Endodermal cell (in vitro differentiated cells): Measurements from ENCODE around the gene SMCO4. TPM values are rescaled to one million over a fixed set of nuclear protein-coding genes. Genes with fewer than 3 reads are reported as not detected.

Source experiments
- DNase-seq: peaks from one replicate; pipeline ENCODE4 v3.0.0-alpha.2; 2017
- H3K27ac ChIP-seq: 2 replicates; pipeline ENCODE4 v1.5.1; 2013; ENCODE audit warnings: mild to moderate bottlenecking, low read depth, low read length, moderate library complexity
- H3K27me3 ChIP-seq: 2 replicates; pipeline ENCODE4 v1.6.1; 2013; ENCODE audit warnings: mild to moderate bottlenecking, low read length, moderate library complexity; ENCODE audit not compliant: insufficient read depth, control insufficient read depth, poor library complexity, severe bottlenecking
- H3K36me3 ChIP-seq: 2 replicates; pipeline ENCODE4 v1.7.0; 2013; ENCODE audit warnings: mild to moderate bottlenecking, low read length, moderate library complexity; ENCODE audit not compliant: control insufficient read depth, insufficient read depth
- H3K4me1 ChIP-seq: one replicate; pipeline ENCODE4 v1.7.0; 2013; ENCODE audit warnings: low read length; ENCODE audit not compliant: control insufficient read depth, insufficient read depth
- H3K4me3 ChIP-seq: 2 replicates; pipeline ENCODE4 v1.5.1; 2013; ENCODE audit warnings: mild to moderate bottlenecking, low read length, moderate library complexity
- H3K9ac ChIP-seq: 2 replicates; pipeline ENCODE4 v1.6.1; 2013; ENCODE audit warnings: mild to moderate bottlenecking, low read length, moderate library complexity; ENCODE audit not compliant: poor library complexity, severe bottlenecking; ENCODE audit errors: extremely low read depth
- H3K9me3 ChIP-seq: 2 replicates; pipeline ENCODE4 v1.6.1; 2013; ENCODE audit warnings: mild to moderate bottlenecking, low read length, moderate library complexity; ENCODE audit not compliant: control insufficient read depth
- H3K27ac Mint-ChIP-seq: 2 replicates; pipeline ENCODE4 v1.8.0; 2020; ENCODE audit warnings: mixed read lengths
- H3K27me3 Mint-ChIP-seq: 2 replicates; pipeline ENCODE4 v1.8.0; 2021; ENCODE audit warnings: mild to moderate bottlenecking, mixed read lengths; ENCODE audit not compliant: insufficient read depth
- H3K36me3 Mint-ChIP-seq: 2 replicates; pipeline ENCODE4 v1.8.0; 2020; ENCODE audit warnings: low read depth, mixed read lengths
- H3K4me1 Mint-ChIP-seq: 2 replicates; pipeline ENCODE4 v1.8.0; 2020; ENCODE audit warnings: mixed read lengths
- H3K4me3 Mint-ChIP-seq: 2 replicates; pipeline ENCODE4 v1.8.0; 2020; ENCODE audit warnings: mild to moderate bottlenecking, moderate library complexity, mixed read lengths
- H3K9me3 Mint-ChIP-seq: 2 replicates; pipeline ENCODE4 v1.8.0; 2020; ENCODE audit warnings: mild to moderate bottlenecking, mixed read lengths
- CTCF ChIP-seq: fragments of 200-600 bp; sonication (generic); conservative IDR thresholded peaks from 2 replicates; pipeline ENCODE4 v1.5.0; 2021; ENCODE audit warnings: antibody characterized with exemption, mild to moderate bottlenecking
- WGBS, 2 experiments: methylation state at CpG; one replicate each; pipeline versions ENCODE4 v1.1.5 to v1.1.7; 2013; ENCODE audit warnings: missing lambda C conversion rate in 2 of 2, mixed read lengths in 1 of 2; ENCODE audit not compliant: insufficient coverage in 1 of 2, insufficient read length in 1 of 2; 5-methylcytosine and 5-hydroxymethylcytosine counted together
- total RNA-seq, 2 donors: library from RNA; stranded (reverse); fragmentation: NEBNext Ultra II Directional in 1 of 2; extraction: Animal tissue kit (Norgen Biotek cat#: 25700) in 1 of 2; gene quantifications; 2 replicates in 1 of 2; 3 replicates in 1 of 2; pipeline ENCODE4 v1.2.1, GENCODE V29; 2021

Gene SMCO4
- total RNA-seq, 2 donors from 2014 or later: 27.3 to 47.7 TPM

- H3K4me1 ChIP-seq: peaks cover 10% of the 10 kb centered on the region
- H3K4me3 Mint-ChIP-seq: no peak overlapping the region
- no peak overlapping the region for H3K9ac ChIP-seq
- peaks cover 29% of the 10 kb centered on the region for H3K4me1 Mint-ChIP-seq
- no peaks in the 10 kb centered on the region for H3K27me3 Mint-ChIP-seq
- no peak overlapping the region for H3K27ac ChIP-seq
- H3K9me3 Mint-ChIP-seq: peaks cover under 1% of the 10 kb centered on the region
- no peak for TF ChIP-seq CTCF
- no peak overlapping the region for H3K4me3 ChIP-seq
- WGBS, 2 experiments: 84% methylated on average over 4 of the region's 4 CpGs; no CpG with 5 or more reads in 1 of the 2 experiments
- H3K9me3 ChIP-seq: peaks cover 5% of the 10 kb centered on the region
- H3K27ac Mint-ChIP-seq: peak overlapping the region; percentile 14
- peak; percentile 62 for DNase-seq
- peaks cover 13% of the 10 kb centered on the region for H3K36me3 Mint-ChIP-seq
- no peaks in the 10 kb centered on the region for H3K36me3 ChIP-seq
- no peaks in the 10 kb centered on the region for H3K27me3 ChIP-seq
Measured at GRCh38 chr11:93498161-93498560, 45.0 kb downstream of the SMCO4 start.

GRCh38 chr11:93497596-93497995 lies 45.6 kb downstream of the SMCO4 start:
- no peak for DNase-seq
- Mint-ChIP-seq H3K36me3 (peaks cover 12% of the 10 kb centered on the region), H3K27me3 (no peaks in the 10 kb centered on the region), H3K27ac (no peak overlapping the region), H3K4me1 (peaks cover 32% of the 10 kb centered on the region), H3K9me3 (no peaks in the 10 kb centered on the region), H3K4me3 (no peak overlapping the region)
- Histone ChIP-seq H3K36me3 (no peaks in the 10 kb centered on the region), H3K4me1 (peaks cover 10% of the 10 kb centered on the region), H3K27me3 (no peaks in the 10 kb centered on the region), H3K9ac (no peak overlapping the region), H3K4me3 (no peak overlapping the region), H3K9me3 (no peaks in the 10 kb centered on the region), H3K27ac (no peak overlapping the region)
- WGBS, 2 experiments: 91 to 100% methylated on average over 2 of the region's 2 CpGs
- no peak for TF ChIP-seq CTCF

GRCh38 chr11:93494357-93494756 lies 48.8 kb downstream of the SMCO4 start:
- Mint-ChIP-seq H3K27me3 (no peaks in the 10 kb centered on the region), H3K4me1 (peaks cover 60% of the 10 kb centered on the region), H3K27ac (no peak overlapping the region), H3K4me3 (no peak overlapping the region), H3K36me3 (peaks cover 4% of the 10 kb centered on the region), H3K9me3 (no peaks in the 10 kb centered on the region)
- H3K9me3 ChIP-seq: no peaks in the 10 kb centered on the region
- H3K9ac ChIP-seq: no peak overlapping the region
- no peaks in the 10 kb centered on the region for H3K27me3 ChIP-seq
- no peak for TF ChIP-seq CTCF
- WGBS, 2 experiments: 72 to 86% methylated on average over 4 of the region's 4 CpGs
- DNase-seq: no peak
- no peak overlapping the region for H3K4me3 ChIP-seq
- peaks cover 19% of the 10 kb centered on the region for H3K4me1 ChIP-seq
- no peak overlapping the region for H3K27ac ChIP-seq
- H3K36me3 ChIP-seq: no peaks in the 10 kb centered on the region
